Mesenchymal stem cell (in vitro differentiated cells and primary cell): ENCODE data around the gene HOGA1.

Experiments used
- DNase-seq: peaks from one replicate; pipeline ENCODE4 v3.0.0-alpha.2; 2013
- H2AFZ ChIP-seq: one replicate; pipeline ENCODE4 v1.6.1; 2013; ENCODE audit warnings: low read depth, mild to moderate bottlenecking, control low read depth, inconsistent platforms, low read length, moderate library complexity
- H2AK5ac ChIP-seq: 2 replicates; pipeline ENCODE4 v1.6.1; 2013; ENCODE audit warnings: low read length, moderate library complexity, mild to moderate bottlenecking, inconsistent platforms; ENCODE audit not compliant: severe bottlenecking
- H2BK120ac ChIP-seq: one replicate; pipeline ENCODE4 v1.6.1; 2013; ENCODE audit warnings: low read depth, mild to moderate bottlenecking, inconsistent platforms, low read length, moderate library complexity
- H2BK12ac ChIP-seq, 2 experiments: one replicate each; pipeline ENCODE4 v1.6.1; 2013; ENCODE audit warnings: inconsistent platforms in 2 of 2, low read length in 2 of 2, mild to moderate bottlenecking in 2 of 2, moderate library complexity in 2 of 2, control low read depth in 1 of 2
- H2BK15ac ChIP-seq: one replicate; pipeline ENCODE4 v1.6.1; 2013; ENCODE audit warnings: mild to moderate bottlenecking, low read depth, inconsistent platforms; ENCODE audit not compliant: poor library complexity, severe bottlenecking
- H2BK5ac ChIP-seq: 2 replicates; pipeline ENCODE4 v1.6.1; 2013; ENCODE audit warnings: low read depth, mild to moderate bottlenecking, low read length, control low read depth, inconsistent platforms; ENCODE audit not compliant: poor library complexity, severe bottlenecking
- H3K14ac ChIP-seq, 2 experiments: one replicate each; pipeline ENCODE4 v1.6.1; 2013; ENCODE audit warnings: inconsistent platforms in 2 of 2, low read length in 2 of 2, control low read depth in 1 of 2, mild to moderate bottlenecking in 1 of 2, moderate library complexity in 1 of 2
- H3K18ac ChIP-seq, 2 experiments: one replicate each; pipeline ENCODE4 v1.6.1; 2013; ENCODE audit warnings: inconsistent platforms in 2 of 2, low read length in 2 of 2, control low read depth in 1 of 2, low read depth in 1 of 2, mild to moderate bottlenecking in 1 of 2
- H3K23ac ChIP-seq, 2 experiments: one replicate each; pipeline ENCODE4 v1.6.1; 2013; ENCODE audit warnings: inconsistent platforms in 2 of 2, low read length in 2 of 2, mild to moderate bottlenecking in 2 of 2, moderate library complexity in 2 of 2, control low read depth in 1 of 2
- H3K27ac ChIP-seq: 2 replicates; pipeline ENCODE4 v1.5.1; 2013; ENCODE audit warnings: mild to moderate bottlenecking, moderate library complexity, low read length, control low read depth, inconsistent platforms; ENCODE audit not compliant: poor library complexity, severe bottlenecking
- H3K27me3 ChIP-seq, 2 experiments: 2 replicates each; pipeline versions ENCODE4 v1.6.1 to v1.7.0; 2013; ENCODE audit warnings: low read length in 2 of 2, mild to moderate bottlenecking in 2 of 2, moderate library complexity in 2 of 2, control low read depth in 1 of 2, inconsistent platforms in 1 of 2; ENCODE audit not compliant: control insufficient read depth in 1 of 2, insufficient read depth in 1 of 2
- H3K36me3 ChIP-seq, 2 experiments: 2 replicates each; pipeline versions ENCODE4 v1.6.1 to v1.7.0; 2013; ENCODE audit warnings: low read length in 2 of 2, control low read depth in 1 of 2, inconsistent platforms in 1 of 2, low read depth in 1 of 2, mild to moderate bottlenecking in 1 of 2; ENCODE audit not compliant: insufficient read depth in 2 of 2, control insufficient read depth in 1 of 2
- H3K4ac ChIP-seq, 2 experiments: one replicate each; pipeline ENCODE4 v1.6.1; 2013; ENCODE audit warnings: inconsistent platforms in 2 of 2, low read length in 2 of 2, mild to moderate bottlenecking in 2 of 2, moderate library complexity in 2 of 2, control low read depth in 1 of 2, low read depth in 1 of 2
- H3K4me1 ChIP-seq: 2 replicates; pipeline ENCODE4 v1.6.1; 2013; ENCODE audit warnings: low read depth, low read length, control low read depth; ENCODE audit not compliant: control insufficient read depth, insufficient read depth
- H3K4me2 ChIP-seq: 2 replicates; pipeline ENCODE4 v1.6.1; 2013; ENCODE audit warnings: low read length, mild to moderate bottlenecking, inconsistent platforms; ENCODE audit not compliant: poor library complexity, severe bottlenecking
- H3K4me3 ChIP-seq, 2 experiments: 2 replicates each; pipeline versions ENCODE4 v1.5.1 to v1.7.0; 2013; ENCODE audit warnings: low read length in 2 of 2, mild to moderate bottlenecking in 2 of 2, control low read depth in 1 of 2, low read depth in 1 of 2; ENCODE audit not compliant: insufficient read depth in 1 of 2
- H3K79me1 ChIP-seq: replicated peaks from 2 replicates; pipeline ENCODE4 v1.6.1; 2013; ENCODE audit warnings: mild to moderate bottlenecking, control low read depth, low read length, inconsistent platforms; ENCODE audit not compliant: poor library complexity, severe bottlenecking
- H3K9ac ChIP-seq: 2 replicates; pipeline ENCODE4 v1.7.0; 2013; ENCODE audit warnings: mild to moderate bottlenecking, low read length, moderate library complexity
- H3K9me3 ChIP-seq: 2 replicates; pipeline ENCODE4 v1.7.0; 2013; ENCODE audit warnings: mild to moderate bottlenecking, low read length; ENCODE audit not compliant: control insufficient read depth
- H4K8ac ChIP-seq: one replicate; pipeline ENCODE4 v1.6.1; 2013; ENCODE audit warnings: inconsistent platforms, mild to moderate bottlenecking, low read length, moderate library complexity
- H4K91ac ChIP-seq: one replicate; pipeline ENCODE4 v1.6.1; 2013; ENCODE audit warnings: mild to moderate bottlenecking, low read length, inconsistent platforms
- WGBS: methylation state at CpG from one replicate; pipeline ENCODE4 v1.1.7; 2013; ENCODE audit warnings: mixed read lengths; 5-methylcytosine and 5-hydroxymethylcytosine counted together

HOGA1 gene

GRCh38 chr10:97538839-97539238 is 45.4 kb upstream of the HOGA1 start:
- WGBS = 95% methylated on average over 3 of the region's 4 CpGs
- Histone ChIP-seq H3K4me3 (no peak overlapping the region), H2BK12ac (peak overlapping the region in 1 of 2 experiments; percentile 87), H2BK120ac (peak overlapping the region; percentile 64), H3K9me3 (no peaks in the 10 kb centered on the region), H4K91ac (no peak overlapping the region), H2BK5ac (no peak overlapping the region), H3K4me2 (no peak overlapping the region), H2BK15ac (peak overlapping the region; percentile 27), H2AK5ac (peak overlapping the region; percentile 37), H3K4me1 (peaks cover 52% of the 10 kb centered on the region), H3K36me3 (peaks cover 0 to 3% of the 10 kb centered on the region in 2 experiments), H3K14ac (no peak overlapping the region), H2AFZ (no peak overlapping the region), H4K8ac (no peak overlapping the region), H3K9ac (peak overlapping the region; percentile 17), H3K27me3 (no peaks in the 10 kb centered on the region), H3K27ac (peak overlapping the region; percentile 96), H3K23ac (peak overlapping the region in 1 of 2 experiments; percentile 29), H3K4ac (peak overlapping the region; percentile 3 to 67), H3K79me1 (peaks cover 27% of the 10 kb centered on the region), H3K18ac (peak overlapping the region; percentile 31 to 52)
- no peak for DNase-seq

GRCh38 chr10:97539523-97540200 is 44.5 kb upstream of the HOGA1 start:
- Histone ChIP-seq H2BK120ac (no peak overlapping the region), H4K91ac (peak overlapping the region; percentile 57)

GRCh38 chr10:97540669-97541500 is 43.3 kb upstream of the HOGA1 start:
- Histone ChIP-seq H2BK120ac (no peak overlapping the region), H2AK5ac (peak overlapping the region; percentile 97), H3K23ac (no peak overlapping the region), H4K8ac (peak overlapping the region; percentile 58), H3K4me2 (no peak overlapping the region), H2AFZ (no peak overlapping the region), H3K27me3 (no peaks in the 10 kb centered on the region), H2BK15ac (no peak overlapping the region), H3K9me3 (no peaks in the 10 kb centered on the region), H2BK12ac (peak overlapping the region; percentile 59 to 95), H3K14ac (peak overlapping the region in 1 of 2 experiments; percentile 19), H3K4ac (peak overlapping the region; percentile 19 to 49), H3K4me3 (peak overlapping the region in 1 of 2 experiments; percentile 43), H4K91ac (peak overlapping the region; percentile 93), H3K36me3 (peaks cover 0 to 3% of the 10 kb centered on the region in 2 experiments), H2BK5ac (peak overlapping the region; percentile 3), H3K27ac (peak overlapping the region; percentile 96), H3K4me1 (peaks cover 46% of the 10 kb centered on the region), H3K9ac (peak overlapping the region; percentile 81), H3K18ac (peak overlapping the region; percentile 17 to 79), H3K79me1 (peaks cover 18% of the 10 kb centered on the region)
- DNase-seq = no peak
- WGBS = 94% methylated on average over 14 of the region's 14 CpGs

More at GRCh38 chr10:97539523-97540200, 44.5 kb upstream of the HOGA1 start:
- Histone ChIP-seq H2AK5ac (peak overlapping the region; percentile 10), H3K27me3 (no peaks in the 10 kb centered on the region), H3K79me1 (peaks cover 23% of the 10 kb centered on the region), H3K4me3 (peak overlapping the region in 1 of 2 experiments; percentile 20), H3K9ac (peak overlapping the region; percentile 72), H3K4ac (no peak overlapping the region), H2BK12ac (peak overlapping the region in 1 of 2 experiments; percentile 8), H3K14ac (no peak overlapping the region), H2BK15ac (peak overlapping the region; percentile 26), H3K36me3 (peaks cover 0 to 3% of the 10 kb centered on the region in 2 experiments), H3K4me1 (peaks cover 49% of the 10 kb centered on the region), H3K18ac (no peak overlapping the region), H2BK5ac (no peak overlapping the region), H4K8ac (peak overlapping the region; percentile 70), H3K9me3 (no peaks in the 10 kb centered on the region), H2AFZ (no peak overlapping the region), H3K4me2 (no peak overlapping the region), H3K27ac (peak overlapping the region; percentile 96), H3K23ac (no peak overlapping the region)
- peak; percentile 74 for DNase-seq
- 26% methylated on average over 3 of the region's 6 CpGs for WGBS
